H1 (cell line): Measurements from ENCODE around the gene SLC13A5.

Experiments used
- CTCF ChIP-seq, 3 experiments: IDR thresholded peaks; 1 replicate in 2 of 3; 2 replicates in 1 of 3; pipeline versions ENCODE4 v1.5.1 to v1.6.1; 2011; ENCODE audit warnings: low read length in 3 of 3, mild to moderate bottlenecking in 3 of 3, inconsistent platforms in 2 of 3, low read depth in 1 of 3, moderate library complexity in 1 of 3; ENCODE audit not compliant: insufficient read depth in 1 of 3; ENCODE audit errors: control extremely low read depth in 1 of 3
- SRF ChIP-seq: IDR thresholded peaks from 2 replicates; pipeline ENCODE4 v1.6.1; 2011; ENCODE audit warnings: mild to moderate bottlenecking, low read depth, low read length, moderate library complexity
- YY1 ChIP-seq: IDR thresholded peaks from 2 replicates; pipeline ENCODE4 v1.6.1; 2011; ENCODE audit warnings: low read depth, mild to moderate bottlenecking, low read length

GRCh38 chr17:6667516-6667915 is 45.7 kb downstream of the SLC13A5 start:
- TF ChIP-seq SRF (no peak), YY1 (no peak), CTCF (IDR thresholded peaks at IDR 0.05; ENCODE audit: control extremely low read depth in 1 of 3, insufficient read depth in 1 of 3, low read depth in 1 of 3, low read length in 3 of 3) (no peak)
